Measurements from ENCODE around the gene GALNT1.

Gene GALNT1

GRCh38 chr18:35582899-35583558 is 1.5 kb downstream of the GALNT1 start:
- no peak for DNase-seq (ENCODE audit: low read depth)

- no peak for DNase-seq (ENCODE audit: low read depth)
These were observed 3.2 kb downstream of the GALNT1 start for GRCh38 chr18:35584735-35585134.

DNA sequence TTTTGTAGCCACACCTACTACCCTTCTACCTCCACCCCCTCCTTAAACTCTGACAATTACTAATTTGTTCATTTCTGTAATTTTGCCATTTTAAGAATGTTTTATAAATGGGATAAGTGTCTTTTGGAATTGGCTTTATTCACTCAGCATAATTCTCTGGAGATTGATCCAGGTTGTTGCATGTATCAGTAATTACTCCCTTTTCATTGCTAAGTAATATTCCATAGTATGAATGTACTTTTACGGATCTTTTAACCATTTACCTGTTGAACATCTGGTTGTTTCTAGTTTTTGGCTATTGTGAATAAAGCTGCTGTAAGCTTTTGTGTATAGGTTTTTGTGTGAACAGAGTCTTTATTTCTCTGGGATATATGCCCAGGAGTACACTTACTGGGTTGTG is 4.1 kb downstream of the GALNT1 start:
- no peak for DNase-seq (ENCODE audit: low read depth)

- no peak for DNase-seq (ENCODE audit: low read depth)
These were observed 6.6 kb downstream of the GALNT1 start for GRCh38 chr18:35588122-35588521.

DNA sequence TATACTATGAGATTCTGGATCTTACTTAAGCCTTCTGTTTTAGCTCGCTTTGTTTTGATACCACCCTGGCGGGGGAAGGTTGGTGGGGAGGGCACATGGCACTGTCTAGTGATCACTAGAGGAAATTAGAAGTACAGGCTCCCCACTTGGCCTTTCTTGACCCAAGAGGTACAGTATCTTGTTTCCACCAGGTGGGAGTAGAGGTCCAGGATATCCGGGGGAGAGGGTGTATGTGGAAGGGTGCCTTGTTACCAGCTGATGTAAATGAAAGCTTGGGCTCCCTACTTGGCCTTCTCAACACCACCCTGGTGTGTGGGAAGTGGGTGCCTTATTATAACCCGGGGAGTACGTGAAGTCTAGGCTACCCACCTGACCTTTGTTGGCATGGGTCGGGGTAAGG is 7.5 kb downstream of the GALNT1 start:
- DNase-seq (ENCODE audit: low read depth): peak; percentile 33

DNA sequence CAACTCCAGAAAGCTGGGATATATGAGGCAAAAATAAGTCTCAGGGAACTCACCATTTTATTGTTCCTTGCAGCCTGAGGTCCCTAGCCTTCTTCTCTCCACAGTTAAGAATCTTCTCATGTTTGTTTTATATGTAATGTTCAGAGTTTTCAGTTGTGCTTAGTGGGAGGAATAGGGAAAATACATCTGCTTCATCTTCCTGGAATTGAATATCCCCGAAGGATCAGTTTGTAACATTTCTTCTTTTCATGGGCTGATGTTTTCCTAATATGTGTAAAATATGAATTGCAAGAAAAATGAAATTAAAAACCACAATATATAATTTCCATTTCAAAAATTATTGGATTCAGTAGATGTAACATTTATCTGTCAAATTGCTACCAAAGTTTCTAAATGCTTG is 8.0 kb downstream of the GALNT1 start:
- DNase-seq (ENCODE audit: low read depth): no peak

- no peak for DNase-seq (ENCODE audit: low read depth)
These were observed 9.4 kb downstream of the GALNT1 start for GRCh38 chr18:35590935-35591334.

DNA sequence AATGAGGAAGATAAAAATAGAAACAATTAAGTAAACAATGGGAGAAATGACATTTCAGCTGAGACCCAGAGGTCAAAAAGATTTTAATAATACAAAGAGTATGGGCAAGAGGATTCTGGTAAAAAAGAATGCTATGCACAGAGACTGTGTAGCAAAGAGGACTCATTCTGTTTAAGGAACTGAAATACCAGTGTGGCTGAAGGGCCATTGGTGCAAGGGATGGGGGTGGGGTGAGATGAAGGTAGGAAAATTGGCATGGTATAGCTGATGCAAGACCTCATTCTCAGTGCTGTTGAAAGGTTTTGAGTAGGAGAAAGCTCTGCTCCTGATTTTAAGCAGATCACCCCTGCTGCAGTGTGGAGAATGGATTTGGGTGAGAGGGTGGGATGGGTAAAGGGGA is 10.8 kb downstream of the GALNT1 start:
- no peak for DNase-seq (ENCODE audit: low read depth)

GRCh38 chr18:35593859-35594258 is 12.3 kb downstream of the GALNT1 start:
- DNase-seq (ENCODE audit: low read depth): no peak

DNA sequence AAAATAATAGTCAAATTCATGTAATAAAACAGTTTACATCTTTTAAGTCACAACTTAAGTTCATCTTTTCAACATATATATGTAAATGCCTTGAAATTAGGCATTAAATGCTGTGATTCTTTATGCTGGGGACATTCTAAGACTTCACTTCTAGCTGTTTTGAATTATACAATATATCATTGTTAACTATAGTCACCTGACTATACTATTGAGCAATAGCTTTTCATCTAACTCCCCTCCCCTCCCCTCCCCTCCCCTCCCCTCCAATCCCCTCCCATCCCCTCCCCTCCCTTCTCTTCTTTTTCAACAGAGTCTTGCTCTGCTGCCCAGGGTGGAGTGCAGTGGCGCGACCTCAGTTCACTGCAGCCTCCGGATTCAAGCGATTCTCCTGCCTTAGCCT is 16.2 kb downstream of the GALNT1 start:
- DNase-seq (ENCODE audit: low read depth): no peak

GRCh38 chr18:35602193-35602820 is 20.8 kb downstream of the GALNT1 start:
- no peak for DNase-seq (ENCODE audit: low read depth)

GRCh38 chr18:35603008-35603407 is 21.5 kb downstream of the GALNT1 start:
- DNase-seq (ENCODE audit: low read depth): no peak

DNA sequence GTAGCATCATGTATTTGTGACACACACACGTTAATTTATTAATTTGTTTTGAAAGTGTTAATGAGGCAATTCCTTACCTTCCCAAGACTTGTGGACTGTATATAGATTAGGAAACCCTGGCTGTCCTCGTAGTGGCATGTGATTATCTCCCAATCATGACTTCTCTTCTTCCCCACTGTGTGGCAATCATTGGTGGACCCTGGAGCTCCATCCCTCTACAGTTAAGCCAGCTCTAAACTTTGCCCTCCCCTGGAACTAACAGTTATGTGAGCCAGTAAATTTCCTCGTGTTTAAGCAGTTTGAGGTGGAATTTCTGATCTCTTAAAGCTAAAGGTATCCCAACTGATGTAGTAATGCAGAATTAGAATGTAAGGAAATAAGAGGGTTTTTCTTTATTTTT is 22.0 kb downstream of the GALNT1 start:
- DNase-seq (ENCODE audit: low read depth): no peak

DNA sequence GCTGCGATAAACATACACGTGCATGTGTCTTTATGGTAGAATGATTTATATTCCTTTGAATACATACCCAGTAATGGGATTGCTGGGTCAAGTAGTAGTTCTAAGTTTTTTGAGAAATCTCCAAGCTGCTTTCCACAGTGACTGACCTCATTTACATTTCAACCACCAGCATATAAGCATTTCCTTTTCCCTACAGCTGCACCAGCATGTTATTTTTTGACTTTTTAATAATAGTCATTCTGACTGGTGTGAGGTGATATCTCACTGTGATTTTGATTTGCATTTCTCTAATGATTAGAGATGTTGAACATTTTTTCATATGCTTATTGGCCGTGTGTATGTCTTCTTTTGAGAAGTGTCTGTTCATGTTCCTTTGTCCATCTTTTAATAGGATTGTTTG is 22.8 kb downstream of the GALNT1 start:
- no peak for DNase-seq (ENCODE audit: low read depth)

DNA sequence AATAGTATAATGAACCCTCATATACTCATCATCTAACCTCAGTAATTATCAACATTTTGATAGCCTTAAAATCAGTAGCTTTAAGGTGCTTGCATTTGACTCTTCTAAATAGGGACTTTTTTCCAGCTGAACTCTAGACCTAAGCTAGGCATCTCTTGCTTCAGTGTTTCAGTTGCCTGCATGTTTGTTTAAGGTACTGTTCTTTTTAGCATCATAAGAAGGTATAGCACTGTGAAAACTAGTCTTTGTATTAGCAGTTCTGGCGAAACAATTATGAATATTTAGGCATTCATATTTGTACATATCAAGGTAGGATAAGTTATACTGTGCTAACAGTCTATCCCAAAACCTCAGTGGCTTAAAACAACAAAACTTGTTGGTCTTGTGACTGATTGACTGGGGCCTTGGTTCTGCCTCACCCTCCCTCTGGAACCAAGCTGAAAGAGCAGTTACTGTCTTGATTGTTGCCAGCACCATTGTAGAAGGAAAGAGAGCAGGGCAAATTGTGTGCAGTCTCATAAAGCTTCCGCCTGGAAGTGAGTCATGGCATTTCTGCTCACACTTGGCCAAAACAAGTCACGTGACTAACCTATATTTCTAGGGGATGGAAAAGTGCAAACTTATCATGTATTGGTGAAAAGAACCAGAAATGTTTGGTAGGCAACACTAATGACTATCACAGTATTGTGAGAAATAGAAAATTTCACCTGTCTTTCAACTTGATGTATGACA is 24.3 kb downstream of the GALNT1 start:
- DNase-seq (ENCODE audit: low read depth): peak; percentile 59

DNA sequence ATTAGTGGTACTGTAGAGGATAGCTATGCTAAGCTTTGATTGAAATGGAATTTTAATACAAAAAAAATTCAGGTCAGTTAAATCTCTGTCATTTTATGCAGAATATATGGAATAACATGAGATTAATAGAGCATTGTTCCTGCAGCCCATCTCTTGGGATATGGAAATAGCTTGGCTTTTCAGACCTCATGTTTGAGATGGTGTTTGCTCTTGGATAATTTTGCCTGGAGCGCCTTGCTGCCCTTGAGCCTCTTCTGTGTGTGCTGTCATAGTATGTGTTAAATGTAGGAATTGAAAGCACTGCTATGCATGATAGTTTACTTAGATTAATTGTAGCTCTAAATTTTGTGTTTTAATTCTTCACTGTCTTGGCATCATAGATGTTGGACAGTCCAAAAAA is 27.7 kb downstream of the GALNT1 start:
- no peak for DNase-seq (ENCODE audit: low read depth)

GRCh38 chr18:35610089-35610488 is 28.5 kb downstream of the GALNT1 start:
- DNase-seq (ENCODE audit: low read depth): no peak

DNA sequence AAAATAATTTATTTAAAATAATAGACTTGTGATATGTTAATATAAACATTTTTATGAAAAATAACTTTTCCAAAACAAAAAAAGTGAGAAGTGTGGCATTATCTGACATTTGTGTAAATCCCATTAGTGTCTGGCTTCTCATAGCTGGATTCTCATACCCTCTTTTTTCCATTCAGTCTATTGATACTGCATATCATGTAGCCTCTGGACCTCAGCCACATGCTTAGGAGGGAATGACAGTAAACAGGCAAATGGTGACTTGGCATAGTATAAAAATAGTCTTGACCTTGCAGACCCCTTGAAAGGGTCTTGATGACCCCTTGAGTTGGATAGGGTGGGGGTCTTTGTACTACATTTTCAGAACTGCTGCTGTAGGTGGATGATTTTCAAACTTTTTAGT is 29.2 kb downstream of the GALNT1 start:
- no peak for DNase-seq (ENCODE audit: low read depth)

- no peak for DNase-seq (ENCODE audit: low read depth)
These were observed 30.0 kb downstream of the GALNT1 start for GRCh38 chr18:35611518-35611917.

- no peak for DNase-seq (ENCODE audit: low read depth)
These were observed 34.5 kb downstream of the GALNT1 start for GRCh38 chr18:35616074-35616473.

DNA sequence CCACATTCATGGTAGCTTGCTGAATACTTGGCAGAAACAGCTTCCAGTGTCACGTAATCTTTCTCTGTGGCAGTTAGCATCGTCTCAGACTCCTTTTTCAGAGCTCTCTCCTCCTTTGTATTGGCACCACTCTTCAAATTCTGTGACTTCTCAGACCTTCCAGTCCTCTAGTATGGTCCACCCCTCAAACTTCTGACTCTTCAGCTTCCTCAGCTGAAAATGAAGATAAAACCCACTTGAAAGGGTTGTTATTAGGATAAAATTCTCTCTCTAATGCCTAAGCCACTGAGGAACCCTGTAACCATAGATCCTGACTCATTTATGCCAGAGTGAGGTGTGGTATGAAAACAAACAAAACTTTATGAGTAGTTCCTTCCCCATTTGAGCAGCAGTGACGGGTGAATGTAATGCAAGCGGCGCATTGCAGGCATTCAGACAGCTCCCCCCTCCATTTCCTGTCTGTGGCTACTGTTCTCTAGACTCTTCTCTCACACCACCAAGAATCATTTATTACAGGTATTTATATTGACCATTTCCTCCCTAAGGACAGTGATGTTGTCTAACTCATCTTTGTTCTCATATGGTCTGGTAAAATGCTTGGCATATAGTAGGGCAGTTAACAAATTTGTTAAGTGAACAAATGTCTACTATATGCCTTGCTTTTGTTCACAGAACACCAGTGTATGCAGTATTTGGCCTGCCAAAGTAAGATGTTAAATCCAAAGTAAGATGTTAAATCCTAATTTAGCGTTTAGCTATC is 35.3 kb downstream of the GALNT1 start:
- peak; percentile 87 for DNase-seq (ENCODE audit: low read depth)

DNA sequence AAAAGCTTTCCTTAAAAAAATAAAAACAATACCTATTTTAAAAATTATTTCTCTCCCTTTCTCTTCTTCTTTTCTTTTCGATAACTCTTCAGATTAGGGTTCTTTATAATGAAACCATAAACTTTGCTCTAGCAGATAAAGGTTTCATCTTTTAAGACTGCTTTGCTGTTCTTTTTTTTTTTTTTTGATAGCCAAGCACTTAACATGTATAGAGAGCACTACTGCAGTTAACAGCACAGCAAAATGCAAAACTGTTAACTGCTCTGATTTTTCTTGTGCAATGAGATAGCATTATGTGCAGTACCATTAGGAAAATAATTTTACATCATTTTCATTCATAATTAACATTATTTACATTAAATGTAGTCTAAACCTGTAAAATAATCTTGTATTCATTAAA is 36.3 kb downstream of the GALNT1 start:
- DNase-seq (ENCODE audit: low read depth): no peak

GRCh38 chr18:35618289-35618688 is 36.7 kb downstream of the GALNT1 start:
- no peak for DNase-seq (ENCODE audit: low read depth)
